K562 (cell line): ENCODE results near the gene AHSG. TPM values are rescaled to one million over a fixed set of nuclear protein-coding genes. Genes with fewer than 3 reads are reported as not detected.

Experiments
- ATAC-seq: fragments of 200-7000 bp; cut with Tn5 transposase; 3 replicates; pipeline ENCODE4 v1.9.1; 2020; ENCODE audit warnings: moderate library complexity
- BruUV-seq: library from RNA; stranded (reverse); fragments of 400-500 nt; replicated peaks from 2 replicates; lab custom pipeline; 2021; lab: Mats Ljungman, UMichigan
- CTCF ChIA-PET: fragments of 300-600 bp; formaldehyde crosslinking; extraction: SDS; loops from one replicate; lab custom pipeline; 2021; ENCODE audit warnings: low intra/inter-chr PET ratio; lab: Yijun Ruan, JAX
- POLR2A ChIA-PET: fragments of 300-600, 350-650 bp; sonication (Branson Sonifier 250); formaldehyde crosslinking; extraction: SDS; loops from one replicate; lab custom pipeline; 2021; ENCODE audit warnings: antibody characterized with exemption, inconsistent platforms; lab: Yijun Ruan, JAX
- DNase-seq, 4 experiments: peaks; one replicate each; pipeline versions ENCODE4 v3.0.0 to v3.0.0-alpha.2; 2011 to 2018; ENCODE audit warnings: low spot score in 3 of 4, mixed read lengths in 3 of 4; ENCODE audit errors: extremely low read depth in 1 of 4
- FAIRE-seq: peaks from 2 replicates; lab custom pipeline; 2011; peaks lifted over from hg19 to GRCh38; lab: Jason Lieb, UNC
- H2AFZ ChIP-seq: 2 replicates; pipeline ENCODE4 v1.6.0; 2011; ENCODE audit warnings: low read depth, low read length, control low read depth, inconsistent platforms
- H3K27ac ChIP-seq: fragments of 200-600 bp; 3 replicates; pipeline ENCODE4 v1.8.0; 2011; ENCODE audit warnings: low read depth, mild to moderate bottlenecking, control low read depth, inconsistent platforms, low read length, moderate library complexity, mixed read lengths; ENCODE audit errors: extremely low read depth
- H3K27me3 ChIP-seq, 2 experiments: fragments of 300-600 bp in 1 of 2; 2 replicates in 1 of 2; 3 replicates in 1 of 2; pipeline versions ENCODE4 v1.6.0 to v1.8.0; 2011; ENCODE audit warnings: inconsistent platforms in 2 of 2, low read length in 2 of 2, mild to moderate bottlenecking in 1 of 2, mixed read lengths in 1 of 2, moderate library complexity in 1 of 2; ENCODE audit not compliant: control insufficient read depth in 2 of 2, insufficient read depth in 2 of 2
- H3K36me3 ChIP-seq: fragments of 300-600 bp; 3 replicates; pipeline ENCODE4 v1.8.0; 2011; ENCODE audit warnings: mild to moderate bottlenecking, low read length, inconsistent platforms; ENCODE audit not compliant: control insufficient read depth, insufficient read depth
- H3K4me1 ChIP-seq, 2 experiments: fragments of 200-600 bp in 1 of 2; replicated peaks in 1 of 2; 2 replicates in 1 of 2; 3 replicates in 1 of 2; pipeline versions ENCODE4 v1.5.1 to v1.8.0; 2011; ENCODE audit warnings: inconsistent platforms in 2 of 2, low read length in 2 of 2, mild to moderate bottlenecking in 1 of 2, mixed read lengths in 1 of 2, moderate library complexity in 1 of 2; ENCODE audit not compliant: control insufficient read depth in 2 of 2, insufficient read depth in 2 of 2
- H3K4me2 ChIP-seq: 2 replicates; pipeline ENCODE4 v1.6.1; 2011; ENCODE audit warnings: low read length, control low read depth, inconsistent platforms, mixed read lengths; ENCODE audit not compliant: insufficient read depth
- H3K4me3 ChIP-seq: fragments of 200-600 bp; sonication (generic), shearing (Covaris generic); 2 replicates; pipeline ENCODE4 v1.5.1; 2016; ENCODE audit warnings: control low read depth, inconsistent platforms
- H3K79me2 ChIP-seq: fragments of 200-600 bp; 3 replicates; pipeline ENCODE4 v1.8.0; 2011; ENCODE audit warnings: low read length, inconsistent platforms; ENCODE audit not compliant: control insufficient read depth, insufficient read depth
- H3K9ac ChIP-seq, 2 experiments: 2 replicates each; pipeline versions ENCODE4 v1.6.0 to v1.6.1; 2011; ENCODE audit warnings: low read depth in 2 of 2, low read length in 2 of 2, control low read depth in 1 of 2, inconsistent platforms in 1 of 2, mild to moderate bottlenecking in 1 of 2, mixed read lengths in 1 of 2; ENCODE audit not compliant: insufficient read depth in 1 of 2
- H3K9me1 ChIP-seq: one replicate; pipeline ENCODE4 v1.6.0; 2011; ENCODE audit warnings: inconsistent platforms, mild to moderate bottlenecking, low read length, moderate library complexity; ENCODE audit not compliant: control insufficient read depth, insufficient read depth
- H3K9me3 ChIP-seq: replicated peaks from 2 replicates; pipeline ENCODE4 v1.5.1; 2011; ENCODE audit warnings: low read depth, low read length, inconsistent platforms; ENCODE audit not compliant: control insufficient read depth, insufficient read depth
- H4K20me1 ChIP-seq: replicated peaks from 2 replicates; pipeline ENCODE4 v1.6.1; 2011; ENCODE audit warnings: low read length, inconsistent platforms, mixed read lengths; ENCODE audit not compliant: control insufficient read depth, insufficient read depth
- CBX1 ChIP-seq: sonication (generic); IDR thresholded peaks from 2 replicates; pipeline ENCODE4 v1.6.1; 2016; ENCODE audit warnings: antibody characterized with exemption, low read depth, mild to moderate bottlenecking
- FOXA1 ChIP-seq: fragments of 450-650 bp; IDR thresholded peaks from 2 replicates; pipeline ENCODE4 v1.6.1; 2016; ENCODE audit warnings: mild to moderate bottlenecking, borderline replicate concordance
- JUN ChIP-seq, 2 experiments: sonication (generic) in 1 of 2; formaldehyde crosslinking in 1 of 2; IDR thresholded peaks; 2 replicates each; pipeline versions ENCODE4 v1.6.1 to v1.8.0; 2012 to 2022; ENCODE audit warnings: borderline replicate concordance in 2 of 2, mild to moderate bottlenecking in 2 of 2, improper control_type of control experiment in 1 of 2, low read depth in 1 of 2, low read length in 1 of 2, missing genetic modification reagents in 1 of 2
- MNT ChIP-seq, 2 experiments: fragments of 450-650 bp; conservative IDR thresholded peaks; 2 replicates each; pipeline ENCODE4 v1.6.1; 2017; ENCODE audit warnings: mild to moderate bottlenecking in 2 of 2, moderate library complexity in 2 of 2
- NONO ChIP-seq, 2 experiments: fragments of 200-400 bp in 1 of 2; fragments of 450-650 bp in 1 of 2; formaldehyde crosslinking in 1 of 2; IDR thresholded peaks; 2 replicates each; pipeline ENCODE4 v1.6.1; 2017; ENCODE audit warnings: low read depth in 2 of 2, mild to moderate bottlenecking in 2 of 2, moderate library complexity in 2 of 2, low read length in 1 of 2
- NR2C1 ChIP-seq, 2 experiments: fragments of 450-650 bp; IDR thresholded peaks; 2 replicates each; pipeline ENCODE4 v1.6.1; 2017; ENCODE audit warnings: mild to moderate bottlenecking in 2 of 2, antibody characterized with exemption in 1 of 2, inconsistent platforms in 1 of 2, missing compliant biosample characterization in 1 of 2, missing genetic modification characterization in 1 of 2
- NR3C1 ChIP-seq: sonication (generic); formaldehyde crosslinking; IDR thresholded peaks from 2 replicates; pipeline ENCODE4 v1.8.1; 2022; ENCODE audit warnings: missing genetic modification reagents
- POLR3A ChIP-seq: IDR thresholded peaks from 2 replicates; pipeline ENCODE4 v1.6.1; 2011; ENCODE audit warnings: borderline replicate concordance, mild to moderate bottlenecking, moderate library complexity; ENCODE audit not compliant: insufficient read length, insufficient read depth; ENCODE audit errors: extremely low read depth
- RBM15 ChIP-seq: fragments of 200-400 bp; formaldehyde crosslinking; IDR thresholded peaks from 2 replicates; pipeline ENCODE4 v1.6.1; 2018; ENCODE audit warnings: mild to moderate bottlenecking, low read length, moderate library complexity; ENCODE audit not compliant: insufficient read depth
- RUNX1 ChIP-seq: sonication (generic); IDR thresholded peaks from 2 replicates; pipeline ENCODE4 v1.6.1; 2016; ENCODE audit warnings: antibody characterized with exemption, low read depth
- TAF9B ChIP-seq: fragments of 450-650 bp; IDR thresholded peaks from 2 replicates; pipeline ENCODE4 v1.6.1; 2018; ENCODE audit warnings: mild to moderate bottlenecking; ENCODE audit not compliant: partially characterized antibody
- ZBTB17 ChIP-seq: fragments of 450-650 bp; formaldehyde crosslinking; IDR thresholded peaks from 2 replicates; pipeline ENCODE4 v1.4.0; 2020; ENCODE audit warnings: mild to moderate bottlenecking
- ZNF384 ChIP-seq: IDR thresholded peaks from 2 replicates; pipeline ENCODE4 v1.6.1; 2012; ENCODE audit warnings: low read depth, low read length, improper control_type of control experiment
- ZNF512 ChIP-seq: IDR thresholded peaks from 2 replicates; pipeline ENCODE4 v1.6.1; 2016; ENCODE audit warnings: missing genetic modification characterization, missing compliant biosample characterization
- WGBS: fragments of 100-300 bp; shearing (Covaris generic); methylation state at CpG from one replicate; pipeline ENCODE4 v1.1.6; 2016; ENCODE audit warnings: low coverage, mixed read lengths; ENCODE audit not compliant: insufficient coverage; ENCODE audit errors: missing lambda C conversion rate; 5-methylcytosine and 5-hydroxymethylcytosine counted together
- in situ Hi-C: fragments of 300-500 bp; cut with MboI; formaldehyde crosslinking; loops from 4 replicates; pipeline ENCODE4 v1.15.0; 2018; ENCODE audit warnings: inconsistent platforms, mixed read lengths
- intact Hi-C: fragments of 100-400 bp; cut with micrococcal nuclease; formaldehyde crosslinking; loops from 2 replicates; pipeline ENCODE4 v1.14.2; 2022
- polyA plus RNA-seq, 8 experiments: library from polyadenylated mRNA; depleted of rRNA in 4 of 8; stranded (reverse) in 5 of 8; unstranded in 3 of 8; fragments of >200 nt; fragmentation: Nextera tagmentation in 2 of 8; fragmentation: Illumina TruSeq in 1 of 8; extraction: Ambion mirVana in 2 of 8; extraction: Trizol in 1 of 8; gene quantifications; 2 replicates each; pipeline versions ENCODE4 v1.2.1 to v1.2.3, GENCODE V29; 2011 to 2014; ENCODE audit warnings: inconsistent platforms in 1 of 8, missing spikeins in 1 of 8
- total RNA-seq, 7 experiments: library from RNA; depleted of rRNA in 6 of 7; stranded (reverse); fragments of >200 nt in 6 of 7; fragmentation: Illumina TruSeq in 2 of 7; extraction: Trizol in 2 of 7; gene quantifications; 2 replicates each; pipeline versions ENCODE4 v1.2.1 to v1.2.3, GENCODE V29; 2011 to 2021; ENCODE audit warnings: low replicate concordance in 1 of 7

AHSG gene
- total and polyA plus RNA-seq, 9 of the 15 experiments (the other 6 are each of a cell fraction or from before 2014, with no cell fraction given), result 0.69 TPM; not detected in 8

GRCh38 chr3:186614597-186615483 is 2.0 kb downstream of the AHSG start (continued):
- TF ChIP-seq ZNF512 (peak; percentile 78), FOXA1 (no peak), MNT (conservative IDR thresholded peaks at IDR 0.05) (peak in 1 of 2 experiments; percentile 49; a peak in 1 of 4 replicates)

GRCh38 chr3:186616299-186616617 is 3.4 kb downstream of the AHSG start:
- no peak for TF ChIP-seq NONO (IDR thresholded peaks at IDR 0.05; ENCODE audit: low read depth in 2 of 2, low read length in 1 of 2)
- no peak for TF ChIP-seq NR3C1 (CRISPR knock-in tag)
- no peak for TF ChIP-seq RUNX1
- TF ChIP-seq NR2C1 (IDR thresholded peaks at IDR 0.05), result no peak
- no peak for TF ChIP-seq NR2C1 (tag; IDR thresholded peaks at IDR 0.05)
- TF ChIP-seq POLR3A, result no peak
- no peak for TF ChIP-seq RBM15
- no peak for TF ChIP-seq ZNF384
- TF ChIP-seq JUN (IDR thresholded peaks at IDR 0.05; ENCODE audit: borderline replicate concordance, low read depth, low read length), result no peak
- TF ChIP-seq JUN (CRISPR knock-in tag; IDR thresholded peaks at IDR 0.05; ENCODE audit: borderline replicate concordance), result no peak
- TF ChIP-seq ZBTB17 (CRISPR knock-in tag), result no peak
- TF ChIP-seq CBX1, result no peak
- no peak for TF ChIP-seq TAF9B
- peaks cover 3 to 10% of the 10 kb centered on the region in 2 experiments; a peak in 3 of 5 replicates for H3K4me1 ChIP-seq
- ATAC-seq, result no peak
- in situ Hi-C loops, result loop anchor here (5.0 to 10.0 kb wide), 2 partner anchors 139 to 201 kb away; no protein-coding TSS in a partner anchor
- H4K20me1 ChIP-seq, result no peaks in the 10 kb centered on the region
- DNase-seq, result no peak
- ChIA-PET CTCF (interaction anchor here (0.6 to 1.9 kb wide), 4 partner anchors 27 to 633 kb away, joined by 3 to 12 read pairs (median 6); no protein-coding TSS in a partner anchor), POLR2A (interaction anchor here (0.6 to 4.2 kb wide), 3 partner anchors 10 to 204 kb away, joined by 3 to 41 read pairs (median 6); partner anchors contain the start of gene EIF4A2)
- no peaks in the 10 kb centered on the region for H3K36me3 ChIP-seq
- H3K9me1 ChIP-seq, result no peaks in the 10 kb centered on the region
- no peak overlapping the region for H3K4me3 ChIP-seq
- FAIRE-seq, result no peak
- H2AFZ ChIP-seq, result no peak overlapping the region
- H3K9ac ChIP-seq, result no peak overlapping the region
- H3K27ac ChIP-seq, result no peak overlapping the region
- peaks cover 9 to 60% of the 10 kb centered on the region in 2 experiments; a peak in 4 of 5 replicates for H3K27me3 ChIP-seq
- 23% methylated on average over 8 of the region's 8 CpGs for WGBS
- no peaks in the 10 kb centered on the region for H3K79me2 ChIP-seq
- BruUV-seq, result no TSS peak
- 0 out of 2 replicates have a peak, but pooled peaks cover 1% of the 10 kb centered on the region for H3K9me3 ChIP-seq
- no peak overlapping the region for H3K4me2 ChIP-seq
- intact Hi-C loops, result loop anchor here (5.0 to 10.0 kb wide), 4 partner anchors 34 to 549 kb away; partner anchors contain the start of gene CRYGS
